GM21381 (cell line): ENCODE data around the gene FATE1.

Experiments
- ATAC-seq: cut with Tn5 transposase; IDR thresholded peaks from one replicate; pipeline ENCODE4 v1.9.1; 2021; ENCODE audit warnings: mild to moderate bottlenecking, moderate library complexity; ENCODE audit not compliant: unreplicated experiment

FATE1 gene

GRCh38 chrX:151703487-151703886, 12.3 kb upstream of the FATE1 start:
- ATAC-seq = no peak

DNA sequence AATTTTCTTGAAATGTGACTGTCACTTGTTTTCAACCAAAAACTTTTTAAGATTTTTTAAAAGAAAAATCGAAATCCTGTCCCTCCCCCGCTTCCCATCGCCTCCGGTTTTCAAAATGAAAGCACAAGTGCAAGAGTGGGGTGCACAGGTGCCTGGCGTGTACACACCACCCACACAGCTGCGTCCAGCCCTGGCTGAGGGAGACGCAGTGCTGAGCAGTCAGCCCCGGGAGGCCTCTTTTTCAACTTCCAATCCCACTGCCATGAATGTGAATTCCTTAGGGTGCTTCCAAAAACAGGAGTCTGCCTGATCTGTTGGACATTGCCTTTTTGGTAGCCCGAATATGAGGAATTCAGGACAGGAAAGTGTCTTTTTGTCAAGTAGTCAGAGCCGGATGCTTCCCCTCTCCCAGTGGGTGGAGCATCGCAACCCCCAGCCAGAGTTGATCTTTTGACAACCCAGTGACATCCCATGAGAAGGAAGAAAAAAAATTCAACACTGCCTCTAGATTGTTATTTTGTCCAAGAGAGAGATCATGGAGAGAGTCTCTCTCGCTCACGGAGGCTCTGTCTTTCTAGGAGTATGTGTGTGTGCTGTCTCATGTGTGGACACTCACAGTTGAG, 11.7 kb upstream of the FATE1 start:
- ATAC-seq = no peak

DNA sequence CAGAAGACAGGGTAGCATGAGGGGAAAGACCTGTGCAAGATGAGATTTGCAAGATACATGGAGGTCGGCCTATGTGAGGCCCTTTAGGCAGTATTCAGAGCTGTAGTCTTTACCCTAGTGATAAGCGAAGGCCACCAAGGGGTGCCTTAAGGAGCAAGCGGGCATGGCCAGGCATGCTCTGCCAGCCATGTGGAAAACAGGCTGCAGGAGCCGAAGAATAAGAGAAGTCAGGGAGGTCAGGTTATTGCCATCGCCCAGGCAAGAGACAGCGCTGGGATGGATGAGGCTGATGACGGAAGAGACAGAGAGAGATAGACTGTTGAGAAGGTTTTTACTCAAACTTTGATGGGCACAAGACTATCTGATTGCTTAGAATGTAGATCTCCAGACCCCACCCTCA, 7.0 kb upstream of the FATE1 start:
- ATAC-seq = no peak

- ATAC-seq = no peak
Observed at GRCh38 chrX:151710457-151710856, 5.4 kb upstream of the FATE1 start.

- ATAC-seq = no peak
Observed at GRCh38 chrX:151711154-151711553, 4.7 kb upstream of the FATE1 start.

- no peak for ATAC-seq
Observed at GRCh38 chrX:151711787-151712186, 4.0 kb upstream of the FATE1 start.

- ATAC-seq = no peak
Observed at GRCh38 chrX:151712253-151712652, 3.6 kb upstream of the FATE1 start.

DNA sequence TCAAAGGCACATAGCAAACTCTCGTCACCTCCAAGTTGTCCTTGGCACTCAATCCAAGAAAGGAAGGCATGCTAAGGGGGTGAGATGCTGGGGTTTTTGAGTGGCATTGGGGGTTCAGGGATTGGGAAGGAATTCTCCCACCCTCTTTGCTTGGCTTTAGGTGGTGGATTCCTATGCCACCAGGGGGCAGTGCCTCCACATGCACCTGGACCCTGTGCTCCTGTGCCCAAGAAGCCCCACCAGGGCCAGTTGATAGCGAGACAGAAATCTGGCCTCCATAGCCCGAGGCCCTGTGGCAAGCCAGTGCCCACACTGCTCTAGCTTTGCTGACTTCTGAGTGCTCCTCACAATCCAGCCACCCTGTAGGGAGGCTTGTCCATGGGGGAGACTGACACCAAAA, 2.0 kb upstream of the FATE1 start:
- no peak for ATAC-seq

GRCh38 chrX:151714362-151714761, 1.5 kb upstream of the FATE1 start:
- no peak for ATAC-seq

DNA sequence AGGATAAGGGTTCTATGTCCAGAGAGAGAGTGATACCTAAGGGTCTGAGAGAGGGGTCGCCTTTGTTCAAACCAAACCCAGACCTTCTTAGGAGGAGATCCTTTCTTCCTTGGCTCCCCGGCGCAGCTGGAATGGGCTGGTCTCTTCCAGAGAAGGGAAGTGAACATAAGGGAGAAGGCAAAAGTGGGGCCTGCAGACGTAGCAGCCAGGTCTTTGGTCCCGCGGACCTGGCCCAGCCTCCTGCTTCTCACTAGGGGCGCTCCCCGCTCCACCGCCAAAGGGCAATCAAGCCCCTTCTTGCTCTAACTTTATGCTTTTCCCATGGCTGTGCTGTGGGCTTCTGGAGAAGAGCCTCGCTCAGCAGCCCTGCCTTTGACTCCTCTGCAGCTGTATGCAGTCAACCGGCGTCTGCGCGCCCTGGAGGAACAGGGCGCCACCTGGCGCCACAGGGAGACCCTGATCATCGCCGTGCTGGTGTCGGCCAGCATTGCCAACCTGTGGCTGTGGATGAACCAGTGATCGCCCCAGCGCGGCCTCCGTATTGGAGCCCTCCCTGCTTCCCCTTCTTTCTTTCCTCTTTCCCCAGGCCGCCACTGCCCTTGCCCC, 6.5 kb downstream of the FATE1 start:
- no peak for ATAC-seq

DNA sequence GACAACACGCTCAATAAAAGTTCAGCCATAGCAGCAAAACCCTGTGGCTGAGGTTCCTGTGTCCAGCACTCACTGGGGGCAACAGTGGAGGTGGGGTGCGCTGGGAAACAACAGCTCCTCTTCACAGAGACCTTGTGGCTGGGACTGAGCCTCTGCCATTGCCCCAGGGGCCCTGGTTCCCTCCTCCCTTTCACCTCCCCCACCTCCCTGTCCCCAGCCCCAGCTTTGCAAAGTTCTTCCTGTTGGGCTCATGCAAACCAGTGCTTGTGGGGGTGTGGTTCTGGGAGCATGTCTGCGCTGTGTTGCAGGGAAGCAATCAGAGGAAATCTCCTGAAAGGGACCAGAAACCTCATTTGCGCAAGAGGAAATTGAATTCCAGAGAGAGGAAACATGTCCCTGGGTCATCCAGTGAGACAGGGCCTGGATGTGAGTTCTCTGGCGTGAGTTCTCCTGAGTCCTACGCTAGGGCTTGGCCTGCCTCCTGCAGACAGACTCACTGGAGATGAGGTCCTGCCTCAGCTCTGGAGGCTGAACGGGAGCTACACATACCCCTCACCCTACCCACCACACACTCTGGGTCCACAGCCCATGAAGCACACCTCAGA, 7.4 kb downstream of the FATE1 start:
- ATAC-seq = no peak

GRCh38 chrX:151724563-151725337, 8.9 kb downstream of the FATE1 start:
- ATAC-seq = no peak

GRCh38 chrX:151725338-151725614, 9.4 kb downstream of the FATE1 start:
- no peak for ATAC-seq

DNA sequence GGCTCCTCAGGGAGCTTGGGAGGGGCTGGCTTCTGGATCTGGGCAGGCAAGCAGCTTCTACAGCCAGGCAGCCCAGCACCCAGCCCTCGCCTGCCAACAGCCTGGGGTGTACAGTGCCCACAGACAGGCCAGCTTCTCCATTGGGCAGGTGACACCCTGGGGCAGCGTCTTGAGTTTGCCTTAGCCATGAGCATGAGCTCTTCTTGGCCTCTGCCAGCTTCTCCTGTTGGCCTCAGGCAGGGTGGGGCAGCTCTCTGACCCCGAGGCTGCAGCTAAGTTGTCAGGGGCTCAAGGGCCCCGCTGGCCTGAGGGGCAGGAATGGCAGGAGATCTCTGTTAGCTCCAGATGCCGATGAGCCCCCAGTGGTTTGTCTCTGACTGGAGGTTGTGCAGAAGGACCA, 10.9 kb downstream of the FATE1 start:
- no peak for ATAC-seq

- ATAC-seq = no peak
Observed at GRCh38 chrX:151727346-151727745, 11.5 kb downstream of the FATE1 start.

- ATAC-seq = no peak
Observed at GRCh38 chrX:151729056-151729725, 13.4 kb downstream of the FATE1 start.

DNA sequence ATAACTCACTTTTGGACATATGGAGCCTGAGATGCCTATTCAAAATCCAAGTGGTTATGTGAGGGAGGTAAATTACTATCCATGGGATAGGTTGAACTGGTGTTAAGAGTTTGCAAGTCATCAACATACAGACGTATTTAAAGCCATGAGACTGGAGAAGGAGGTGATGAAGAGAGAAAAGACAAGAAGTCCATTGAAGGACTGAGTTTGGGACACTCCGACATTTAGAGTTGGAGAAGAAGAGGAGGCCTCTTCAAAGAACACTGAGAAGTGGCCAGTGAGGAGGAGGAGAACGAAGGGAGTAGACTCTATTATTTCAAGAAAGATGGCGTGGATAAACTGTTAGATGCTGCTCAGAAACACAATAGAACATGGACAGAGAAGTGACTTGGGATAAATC, 18.6 kb downstream of the FATE1 start, which contains the start of gene CNGA2:
CNGA2 (plus strand) TSS at position 301 of the 400 bp plus-strand sequence. CDS start 3,738 bp downstream, outside the sequence.
- ATAC-seq = no peak

DNA sequence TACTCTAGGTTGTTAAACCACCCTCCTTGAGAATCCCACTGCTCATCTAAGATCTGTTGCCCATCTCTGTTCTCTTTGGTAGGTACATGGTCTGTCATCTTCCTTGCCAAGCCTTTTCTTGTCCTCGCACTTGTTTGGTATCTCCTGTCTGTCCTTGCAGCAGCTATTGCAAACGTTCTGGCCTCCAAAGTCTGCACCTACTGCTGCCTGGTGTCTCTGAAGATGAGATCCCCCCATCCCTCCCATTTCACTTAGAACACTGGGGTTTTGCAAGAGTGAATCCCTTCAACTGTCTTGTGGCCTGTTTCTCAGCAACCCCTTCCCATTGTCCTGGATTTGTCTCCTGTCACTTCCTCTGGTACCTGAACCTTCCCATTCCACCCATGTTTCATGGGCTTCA, 19.4 kb downstream of the FATE1 start:
- no peak for ATAC-seq

DNA sequence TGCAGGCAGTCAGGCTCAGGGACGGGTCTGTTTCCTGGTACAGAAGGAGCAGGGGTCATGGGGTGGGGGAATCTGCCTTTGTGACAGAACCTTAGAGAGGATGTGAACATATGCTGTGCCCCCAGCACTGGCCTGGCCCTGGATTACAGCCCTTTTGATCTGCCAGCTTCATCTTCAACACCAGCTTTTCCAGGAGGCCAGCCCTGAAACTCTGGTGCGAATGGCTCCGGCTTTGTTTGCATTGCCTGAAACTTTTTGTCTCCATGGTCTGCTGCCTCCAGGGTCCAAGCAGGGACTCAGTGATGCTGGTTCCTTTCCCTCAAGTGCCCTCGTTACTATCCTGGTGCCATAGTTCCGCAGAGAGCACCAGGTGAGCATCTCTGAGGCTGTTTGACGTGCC, 20.9 kb downstream of the FATE1 start:
- ATAC-seq = no peak

DNA sequence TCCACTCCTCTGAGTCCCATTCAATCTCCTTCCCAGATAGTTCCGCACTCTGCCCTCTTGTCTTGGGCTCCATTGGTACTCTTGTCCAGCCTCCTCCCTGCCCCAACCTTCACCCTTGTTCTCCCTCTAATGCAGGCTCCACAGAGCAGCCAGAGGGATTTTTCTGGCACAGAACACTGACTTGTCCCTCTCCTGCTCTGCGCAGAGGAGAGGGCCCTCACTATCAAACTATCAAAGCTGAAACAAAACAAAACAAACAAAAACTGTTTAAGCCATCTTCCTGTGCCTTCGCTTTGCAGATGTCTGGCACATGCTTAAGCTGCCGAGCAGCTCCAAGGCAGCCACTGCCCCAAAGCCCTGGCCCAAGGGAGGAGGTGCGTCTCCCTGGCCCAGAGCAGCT, 21.7 kb downstream of the FATE1 start:
- ATAC-seq = no peak

GRCh38 chrX:151738751-151739150, 22.9 kb downstream of the FATE1 start:
- ATAC-seq = no peak
